HEK293T (cell line): ENCODE results near the gene ZCCHC14.

Experiments
- ARNT ChIP-seq: fragments of 450-650 bp; IDR thresholded peaks from 2 replicates; pipeline ENCODE4 v1.6.1; 2017; ENCODE audit warnings: mild to moderate bottlenecking
- ELF4 ChIP-seq: fragments of 450-650 bp; IDR thresholded peaks from 2 replicates; pipeline ENCODE4 v1.6.1; 2017; ENCODE audit warnings: antibody characterized with exemption
- FOXK2 ChIP-seq: fragments of 450-650 bp; IDR thresholded peaks from 2 replicates; pipeline ENCODE4 v1.6.1; 2016; ENCODE audit warnings: mild to moderate bottlenecking
- HDGF ChIP-seq: fragments of 450-650 bp; IDR thresholded peaks from 2 replicates; pipeline ENCODE4 v1.6.1; 2017; ENCODE audit warnings: antibody characterized with exemption, borderline replicate concordance

DNA sequence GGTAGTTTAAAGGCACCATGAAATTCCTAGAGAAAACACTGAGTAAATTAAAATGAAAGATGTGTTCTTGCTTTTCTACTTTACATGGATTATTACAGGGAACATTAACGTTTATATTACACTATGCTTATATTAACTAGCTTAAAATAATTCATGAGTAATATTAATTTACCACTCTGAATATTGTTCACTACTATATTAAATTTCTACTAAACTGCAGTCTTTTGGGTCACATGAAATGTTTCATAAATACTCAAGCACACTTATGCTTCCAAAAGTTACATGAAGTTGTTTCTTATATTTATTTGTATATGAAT lies 104.0 kb downstream of the ZCCHC14 start:
- TF ChIP-seq HDGF (no peak), ARNT (no peak), FOXK2 (no peak), ELF4 (0 out of 2 replicates have a peak, but pooled peaks have one; percentile 1)
